NT2/D1 (cell line): ENCODE data around the gene MAGI1.

Source experiments
- YY1 ChIP-seq: IDR thresholded peaks from 2 replicates; pipeline ENCODE4 v1.6.1; 2011; ENCODE audit not compliant: insufficient read length, insufficient read depth
- ZNF274 ChIP-seq: IDR thresholded peaks from 2 replicates; pipeline ENCODE4 v1.6.1; 2011; ENCODE audit warnings: mild to moderate bottlenecking, low read depth, low read length

DNA sequence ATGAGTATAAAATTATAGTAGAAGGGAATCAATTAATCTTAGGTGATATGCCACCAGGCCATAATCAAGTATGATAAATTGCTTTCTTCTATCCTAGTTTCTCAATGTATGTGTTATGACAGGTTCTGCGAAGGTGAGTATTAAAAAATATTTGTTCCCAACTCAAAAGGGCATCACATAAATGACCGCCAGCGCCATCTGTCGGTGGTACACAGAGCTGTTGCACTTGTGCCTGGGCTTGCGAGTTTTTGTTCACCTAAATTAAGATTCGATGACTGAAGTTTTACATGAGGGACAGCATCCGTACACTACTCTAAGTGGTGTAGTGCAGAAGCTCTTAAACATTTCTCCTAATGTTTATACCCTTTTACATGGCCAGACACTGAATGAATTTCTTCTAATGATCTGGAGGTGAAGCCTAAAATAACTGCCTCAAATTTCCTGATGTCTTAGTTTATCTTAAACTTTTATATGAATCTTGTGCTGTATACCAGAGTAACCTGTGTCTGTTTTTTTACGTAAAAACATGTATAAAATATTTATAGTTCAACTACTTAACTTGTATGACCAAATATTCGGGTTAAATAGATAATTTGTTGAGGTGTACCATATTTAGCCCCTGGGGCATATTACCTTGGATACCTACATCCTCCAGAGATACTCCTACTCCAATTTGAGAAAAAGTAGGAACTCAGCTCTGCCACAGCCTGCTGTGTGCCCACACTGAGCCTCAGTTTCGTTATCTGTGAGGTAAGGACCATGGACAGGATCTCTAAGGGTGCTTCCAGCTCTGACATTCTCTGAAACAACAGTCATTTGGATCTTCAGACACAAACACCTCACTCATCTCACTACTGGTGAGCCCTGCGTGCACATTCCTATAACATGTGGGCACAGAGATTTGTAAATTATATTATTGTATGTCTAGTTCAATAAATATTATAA, 365.6 kb downstream of the MAGI1 start:
- TF ChIP-seq ZNF274 (no peak), YY1 (no peak)
